ENCODE data around the gene ATRIP.
"Not testable (repeated sequence)": the region's sequence is repeated elsewhere in the genome, so short reads cannot be mapped to it uniquely, and the experiment has no call there.

Gene ATRIP

DNA sequence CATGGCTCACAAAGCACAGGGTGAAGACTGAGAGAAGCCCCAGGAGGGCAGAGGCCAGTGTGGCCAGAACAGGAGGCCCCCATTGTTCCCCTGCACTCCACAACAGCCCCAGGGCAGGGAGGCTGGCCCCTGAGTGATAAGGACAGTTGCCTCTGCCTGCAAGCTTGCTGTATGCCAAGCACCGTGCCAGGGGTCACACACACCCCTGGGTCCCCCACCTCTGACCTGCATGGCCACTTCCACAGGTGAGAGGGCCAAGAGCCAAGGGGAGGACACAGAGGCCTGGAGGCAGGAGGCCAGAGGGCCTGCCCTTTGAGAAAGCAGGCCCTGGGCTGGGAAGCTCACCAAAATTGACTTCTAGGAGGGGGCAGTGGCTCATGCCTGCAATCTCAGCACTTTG lies 23.7 kb downstream of the ATRIP start:
- DNase-seq, result no peak

DNA sequence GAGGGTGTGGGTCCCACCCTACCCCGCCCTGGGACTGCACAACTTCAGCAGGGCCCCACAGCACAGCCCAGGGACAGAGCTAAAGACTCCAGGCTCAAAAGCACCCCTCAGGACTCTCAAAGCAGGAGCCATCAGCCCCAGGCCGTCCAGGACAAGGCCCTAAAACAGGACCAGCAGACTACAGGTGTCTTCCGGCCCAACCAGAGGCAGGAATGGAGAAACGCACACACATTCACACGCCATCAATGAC lies 26.1 kb downstream of the ATRIP start:
- no peak for DNase-seq

DNA sequence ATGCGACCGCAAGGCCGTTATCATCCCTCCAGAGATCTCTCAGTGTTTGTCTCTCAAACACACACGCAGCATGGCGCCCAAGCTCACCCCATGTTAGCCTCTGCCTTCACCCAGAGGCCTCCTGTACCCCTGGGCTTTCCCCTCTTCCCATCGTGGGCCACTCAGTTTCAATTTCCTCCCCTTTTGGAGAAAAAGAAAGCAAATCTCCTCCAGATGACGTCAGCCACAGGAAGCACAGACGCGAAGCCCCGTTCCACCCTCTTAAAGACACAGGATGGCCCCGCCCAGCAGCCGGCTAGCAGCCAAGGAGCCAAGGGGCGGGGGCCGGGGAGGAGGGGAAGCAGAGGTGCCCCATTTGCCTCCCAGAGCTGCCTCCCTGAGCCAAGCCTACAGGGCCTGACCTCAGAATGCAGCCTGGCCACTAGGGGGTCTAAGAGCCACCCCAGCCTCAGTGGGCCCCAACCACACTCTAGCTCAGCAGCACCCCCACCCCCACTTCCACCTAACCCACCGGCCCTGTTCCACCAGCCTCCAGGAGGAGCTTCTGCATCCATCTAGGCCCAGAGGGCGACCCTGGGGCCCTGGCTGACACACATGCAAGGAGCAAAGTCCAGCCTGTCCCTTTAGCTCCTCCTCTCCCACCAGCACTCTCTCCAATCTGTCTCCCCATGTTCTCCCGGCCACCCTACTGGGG lies 26.5 kb downstream of the ATRIP start:
- DNase-seq, result peak; percentile 65

DNA sequence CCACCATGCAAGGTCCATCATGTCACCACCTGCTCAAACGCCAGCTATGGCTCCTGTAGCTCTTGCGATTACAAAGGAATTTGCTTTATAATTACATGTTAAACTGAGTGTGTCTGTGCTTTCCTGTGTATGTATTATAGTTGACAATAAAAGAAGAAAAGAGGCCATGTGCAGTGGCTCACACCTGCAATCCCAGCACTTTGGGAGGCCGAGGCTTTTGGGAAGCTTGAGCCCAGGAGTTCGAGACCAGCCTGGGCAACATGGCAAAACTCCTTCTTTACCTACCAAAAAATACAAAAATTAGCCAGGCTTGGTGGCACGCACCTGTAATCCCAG lies 27.0 kb downstream of the ATRIP start:
- DNase-seq, result no peak

DNA sequence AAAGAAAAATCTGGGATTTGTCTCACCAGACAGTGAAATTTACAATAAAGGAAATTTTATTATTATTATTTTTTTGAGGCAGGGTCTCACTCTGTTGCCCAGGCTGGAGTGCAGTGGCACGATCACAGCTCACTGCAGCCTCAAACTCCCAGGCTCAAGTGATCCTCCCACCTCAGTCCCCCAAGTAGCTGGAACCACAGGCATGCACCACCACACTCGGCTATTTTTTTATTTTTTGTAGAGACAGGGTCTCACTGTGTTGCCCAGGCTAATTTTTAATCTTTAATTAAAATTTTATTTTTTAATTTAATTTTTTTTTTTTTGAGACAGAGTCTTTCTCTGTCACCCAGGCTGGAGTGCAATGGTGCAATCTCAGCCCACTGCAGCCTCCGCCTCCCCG lies 27.5 kb downstream of the ATRIP start:
- DNase-seq, result not testable (repeated sequence)

DNA sequence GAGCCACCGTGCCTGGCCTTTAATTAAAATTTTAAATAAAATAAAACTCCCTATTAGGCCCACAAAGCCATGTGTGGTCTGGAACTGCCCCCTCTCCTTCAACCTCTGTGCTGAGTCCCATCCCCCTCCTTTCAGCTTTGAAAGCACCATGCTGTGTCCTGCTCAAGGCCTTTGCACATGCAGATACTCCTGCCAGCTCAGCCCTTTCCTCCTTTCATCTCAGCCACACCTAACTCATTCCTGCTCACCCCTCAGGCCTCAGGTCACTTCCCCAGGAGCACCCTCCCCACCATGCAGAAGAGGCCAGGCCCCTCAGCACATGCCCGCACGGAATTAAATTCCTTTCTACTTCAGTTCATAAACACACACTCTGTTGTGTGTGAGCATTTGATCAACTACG lies 28.1 kb downstream of the ATRIP start:
- DNase-seq, result no peak

DNA sequence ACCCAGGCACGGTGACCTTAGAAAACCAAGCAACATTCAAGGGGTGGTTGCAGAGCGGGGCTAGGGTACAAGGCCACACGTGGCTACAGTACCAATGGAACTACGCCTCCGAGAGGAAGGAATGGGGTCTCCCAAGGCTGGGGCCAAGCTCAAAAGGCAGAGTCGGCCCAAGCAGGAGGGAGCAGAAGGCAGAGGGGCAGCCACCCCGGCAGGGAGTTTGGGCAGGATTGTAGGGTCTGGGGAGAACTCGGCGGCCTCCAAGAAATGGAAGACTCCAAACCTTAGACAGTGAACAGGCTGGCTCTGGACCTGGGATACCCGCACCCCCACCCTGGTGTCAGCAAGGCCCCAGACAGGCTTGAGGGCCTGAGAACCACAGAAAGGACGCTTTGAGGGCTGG lies 28.7 kb downstream of the ATRIP start:
- DNase-seq, result no peak

DNA sequence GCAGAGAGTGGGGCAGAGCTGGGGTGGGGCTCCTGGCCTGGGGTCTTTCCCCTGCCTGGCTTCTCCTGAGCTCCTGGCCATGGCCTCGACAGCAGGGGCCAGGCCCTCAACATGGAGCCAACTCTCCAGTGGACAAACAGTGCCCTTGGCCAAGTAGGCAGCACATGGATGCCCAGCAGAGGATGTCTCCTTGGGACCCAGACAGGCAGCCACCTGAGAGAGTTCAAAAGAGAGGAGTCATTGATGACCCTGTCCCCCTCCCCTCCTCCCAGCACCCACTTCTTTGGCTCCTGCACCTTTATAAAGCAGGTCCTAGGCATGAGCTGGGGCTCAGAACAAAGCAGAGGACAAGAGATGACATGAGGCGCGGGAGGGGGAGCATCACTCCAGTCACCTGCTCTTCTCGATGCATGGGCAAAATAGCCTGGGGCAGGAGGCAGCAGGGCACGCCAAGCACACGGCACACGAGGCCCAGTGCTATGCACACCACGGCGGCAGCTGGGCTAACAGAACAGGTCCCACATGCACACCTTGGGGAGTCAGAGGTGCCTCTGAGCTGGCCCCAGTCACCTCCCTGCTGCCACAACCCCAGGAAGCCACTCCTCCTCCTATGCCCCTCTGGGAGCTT lies 30.0 kb downstream of the ATRIP start:
- DNase-seq, result no peak

DNA sequence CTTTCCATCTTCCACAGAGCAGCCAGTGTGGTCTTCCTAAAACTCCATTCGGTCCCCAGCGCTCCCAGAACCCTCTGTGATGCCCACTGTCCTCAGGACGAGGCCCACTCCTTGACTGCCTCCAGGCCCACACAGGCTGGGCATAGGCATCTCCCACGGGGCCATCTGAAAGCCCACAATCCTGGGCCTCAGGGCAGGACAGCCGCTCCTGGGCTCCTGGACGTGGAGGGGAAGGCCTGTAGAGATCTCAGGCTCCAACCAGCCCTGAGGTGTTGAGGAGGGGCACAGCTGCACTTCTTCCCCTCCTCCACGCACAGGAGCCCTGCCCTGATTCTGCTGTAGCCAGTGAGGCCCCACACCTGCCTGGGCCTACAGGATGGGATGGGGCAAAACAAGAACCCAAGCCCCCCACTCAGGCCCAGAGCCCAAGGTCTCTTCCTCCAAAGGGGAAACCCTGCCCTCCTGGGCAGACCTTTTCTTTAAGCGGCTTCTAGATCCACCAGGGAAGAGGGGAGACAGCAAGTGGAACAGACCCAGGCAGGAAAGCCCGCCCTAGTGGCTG lies 31.5 kb downstream of the ATRIP start:
- DNase-seq, result no peak

DNA sequence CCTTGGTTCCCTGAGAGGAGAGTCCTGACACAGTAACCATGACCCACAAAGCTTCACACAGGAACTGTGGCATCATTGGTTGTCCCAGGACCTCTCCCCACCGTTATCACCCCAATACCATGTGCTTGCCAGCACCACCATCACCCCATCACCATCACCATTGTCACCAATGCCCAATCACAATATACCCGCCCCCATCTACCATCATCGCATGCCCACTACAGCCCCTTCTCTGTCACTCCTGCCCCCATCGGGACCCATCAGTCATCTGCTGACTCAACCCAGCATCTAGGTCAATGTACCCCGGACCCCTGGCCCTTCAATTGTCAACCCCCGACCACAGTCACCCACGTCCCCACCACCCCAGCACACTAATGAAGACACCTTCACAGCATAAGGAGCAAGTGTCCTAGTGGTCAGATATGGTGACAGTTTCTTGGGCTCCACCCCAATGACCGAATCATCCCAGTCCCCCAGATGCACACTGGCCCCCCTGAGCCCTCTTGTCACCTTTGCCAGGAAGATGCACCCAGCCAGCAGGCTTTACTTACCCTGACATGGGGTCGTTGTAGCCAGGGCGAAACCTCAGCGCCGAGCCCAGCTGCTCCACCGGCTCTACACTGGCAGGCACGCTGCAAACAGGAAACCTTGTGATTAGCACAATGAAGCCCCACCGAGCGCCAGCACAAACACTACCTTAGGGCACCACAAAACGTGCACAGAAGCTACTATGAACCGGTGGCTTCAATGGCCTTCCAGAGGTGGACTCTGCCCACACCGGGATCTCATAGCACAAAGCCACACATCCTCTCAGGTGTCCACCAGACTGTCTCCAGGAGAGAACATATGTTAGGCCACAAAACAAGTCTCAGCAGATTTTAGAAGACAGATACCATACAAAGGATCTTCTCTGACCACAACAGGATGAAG lies 32.4 kb downstream of the ATRIP start:
- DNase-seq, result no peak

DNA sequence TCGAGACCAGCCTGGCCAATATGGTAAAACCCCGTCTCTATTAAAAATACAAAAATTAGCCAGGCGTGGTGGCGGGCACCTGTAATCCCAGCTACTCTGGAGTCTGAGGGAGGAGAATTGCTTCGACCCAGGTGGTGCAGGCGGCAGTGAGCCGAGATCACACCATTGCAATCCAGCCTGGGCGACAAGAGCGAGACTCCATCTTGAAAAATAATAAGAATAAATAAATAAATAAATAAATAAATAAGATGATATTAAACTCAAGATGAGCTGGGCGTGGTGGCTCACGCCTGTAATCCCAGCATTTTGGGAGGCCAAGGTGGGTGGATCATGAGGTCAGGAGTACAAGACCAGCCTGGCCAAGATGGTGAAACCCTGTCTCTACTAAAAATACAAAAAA lies 34.4 kb downstream of the ATRIP start:
- DNase-seq, result not testable (repeated sequence)

DNA sequence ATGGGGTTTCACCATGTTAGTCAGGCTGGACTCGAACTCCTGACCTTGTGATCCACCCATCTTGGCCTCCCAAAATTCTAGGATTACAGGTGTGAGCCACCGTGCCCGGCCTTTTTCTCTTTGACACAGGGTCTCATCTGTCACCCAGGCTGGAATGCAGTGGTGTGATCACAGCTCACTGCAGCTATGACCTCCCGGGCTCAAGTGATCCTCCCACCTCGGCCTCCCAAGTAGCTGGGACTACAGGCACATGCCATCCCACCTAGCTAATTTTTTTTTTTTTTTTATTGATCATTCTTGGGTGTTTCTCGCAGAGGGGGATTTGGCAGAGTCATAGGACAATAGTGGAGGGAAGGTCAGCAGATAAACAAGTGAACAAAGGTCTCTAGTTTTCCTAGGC lies 36.3 kb downstream of the ATRIP start:
- not testable (repeated sequence) for DNase-seq

DNA sequence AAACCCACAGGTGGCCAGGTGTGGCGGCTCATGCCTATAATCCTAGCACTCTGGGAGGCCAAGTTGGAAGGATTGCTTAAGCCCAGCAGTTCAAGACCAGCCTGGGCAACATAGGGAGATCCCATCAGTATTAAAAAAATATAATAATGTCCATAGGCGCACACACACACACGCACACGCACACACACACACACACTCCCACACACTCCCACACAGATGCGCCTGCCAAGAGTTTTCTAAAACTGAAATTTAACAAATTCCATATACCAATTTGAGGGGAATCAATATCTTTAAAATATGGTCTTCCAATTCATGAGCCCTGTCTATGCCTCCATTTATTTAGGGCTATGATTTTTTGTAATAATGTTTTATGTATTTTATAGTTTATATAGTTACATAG lies 40.4 kb downstream of the ATRIP start:
- no peak for DNase-seq

DNA sequence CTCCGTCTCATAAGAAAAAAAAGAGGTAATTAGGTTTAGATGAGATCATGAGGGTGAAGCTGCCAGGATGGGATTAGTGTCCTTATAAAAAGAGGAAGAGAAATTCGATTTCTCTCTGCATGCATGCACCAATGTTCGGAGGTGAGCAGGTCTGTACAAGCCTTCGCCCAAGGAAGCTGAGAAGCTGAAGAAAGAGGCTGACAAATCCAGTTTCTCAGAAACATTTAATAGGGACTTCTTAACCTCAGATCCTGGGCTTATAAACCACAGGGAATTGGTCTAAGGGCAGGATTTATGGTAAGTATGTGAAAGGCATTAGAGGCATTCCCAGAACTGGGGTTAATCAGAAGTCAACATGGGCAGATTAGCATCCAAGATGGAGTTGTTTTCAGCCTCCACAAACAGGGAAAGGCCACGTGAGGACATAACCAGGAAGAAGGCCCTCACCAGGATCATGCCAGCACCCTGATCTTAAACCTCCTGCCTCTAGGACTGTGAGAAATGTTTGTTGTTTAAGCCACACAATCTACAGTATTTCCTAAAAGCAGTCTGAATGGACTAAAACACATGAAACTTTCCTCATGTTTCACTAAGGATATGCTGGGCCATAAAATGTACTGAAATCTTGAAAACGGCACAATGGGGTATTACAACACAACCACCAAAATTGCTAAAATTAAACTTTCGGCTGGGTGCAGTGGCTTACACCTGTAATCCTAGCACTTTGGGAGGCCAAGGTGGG lies 46.1 kb downstream of the ATRIP start:
- DNase-seq, result no peak

DNA sequence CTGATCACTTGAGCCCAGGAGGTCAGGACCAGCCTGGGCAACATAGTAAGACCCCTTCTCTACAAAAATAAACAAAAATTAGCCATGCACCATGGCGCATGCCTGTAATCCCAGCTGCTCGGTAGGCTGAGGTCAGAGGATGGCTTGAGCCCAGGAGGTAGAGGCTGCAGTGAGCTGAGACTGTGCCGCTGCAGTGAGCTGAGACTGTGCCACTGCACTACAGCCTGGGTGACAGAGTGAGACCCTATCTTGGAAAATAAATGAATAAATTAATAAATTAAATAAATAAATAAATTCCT lies 46.6 kb downstream of the ATRIP start:
- no peak for DNase-seq

DNA sequence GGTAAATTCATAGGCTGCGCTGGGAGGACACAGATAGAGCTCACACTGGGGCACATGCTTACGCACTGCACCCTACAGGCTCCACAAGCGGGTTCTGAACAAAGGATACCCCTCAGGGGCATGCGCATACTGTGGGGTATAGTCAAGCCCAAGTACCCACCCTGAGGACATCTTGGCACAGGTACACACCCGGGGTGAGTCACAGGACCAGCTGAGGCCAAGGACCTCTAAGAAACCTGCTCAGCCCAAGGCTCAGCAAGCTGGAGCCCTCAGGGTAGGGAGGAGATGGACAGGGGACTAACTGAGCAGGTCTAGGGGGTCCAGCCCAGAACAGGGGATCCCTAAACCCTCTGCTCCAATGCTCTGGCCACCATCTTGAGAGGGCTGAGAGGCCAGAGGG lies 54.1 kb downstream of the ATRIP start:
- no peak for DNase-seq

DNA sequence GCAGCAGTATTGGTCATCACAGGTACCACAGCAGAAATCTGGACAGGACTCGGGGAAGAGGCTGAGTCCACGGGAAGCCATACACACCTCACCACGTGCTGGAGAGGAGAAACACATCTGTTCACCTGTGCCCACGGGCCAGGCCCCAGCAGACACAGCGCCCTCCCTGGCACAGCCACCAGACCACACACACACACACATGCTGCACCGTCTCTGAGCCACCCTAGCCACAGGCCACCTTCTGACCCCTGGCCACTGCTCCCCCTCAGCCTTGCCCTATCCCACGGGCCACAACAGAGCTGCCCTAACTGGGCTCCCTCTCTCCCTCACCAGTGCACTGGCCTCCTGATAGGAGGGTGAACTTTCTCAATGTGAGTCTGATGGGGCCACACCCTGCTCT lies 54.7 kb downstream of the ATRIP start:
- no peak for DNase-seq

DNA sequence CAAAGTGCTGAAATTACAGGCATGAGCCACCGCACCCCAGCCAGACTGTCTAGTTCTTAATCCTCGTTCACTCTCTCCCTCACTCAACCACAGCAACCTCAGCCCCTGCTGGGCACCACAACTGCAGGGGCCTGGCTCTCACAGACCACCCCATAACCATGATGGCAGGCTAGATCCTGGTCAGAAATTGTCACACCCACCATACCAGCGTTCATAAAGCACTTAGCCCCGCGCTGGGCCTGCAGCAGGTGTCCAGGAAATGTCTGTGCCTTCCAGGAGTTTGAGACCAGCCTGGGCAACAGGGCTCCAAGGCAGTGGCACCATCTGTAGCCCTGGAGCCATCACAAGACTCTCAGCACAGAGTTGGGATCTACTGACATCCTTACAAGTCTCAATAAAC lies 55.6 kb downstream of the ATRIP start:
- no peak for DNase-seq

DNA sequence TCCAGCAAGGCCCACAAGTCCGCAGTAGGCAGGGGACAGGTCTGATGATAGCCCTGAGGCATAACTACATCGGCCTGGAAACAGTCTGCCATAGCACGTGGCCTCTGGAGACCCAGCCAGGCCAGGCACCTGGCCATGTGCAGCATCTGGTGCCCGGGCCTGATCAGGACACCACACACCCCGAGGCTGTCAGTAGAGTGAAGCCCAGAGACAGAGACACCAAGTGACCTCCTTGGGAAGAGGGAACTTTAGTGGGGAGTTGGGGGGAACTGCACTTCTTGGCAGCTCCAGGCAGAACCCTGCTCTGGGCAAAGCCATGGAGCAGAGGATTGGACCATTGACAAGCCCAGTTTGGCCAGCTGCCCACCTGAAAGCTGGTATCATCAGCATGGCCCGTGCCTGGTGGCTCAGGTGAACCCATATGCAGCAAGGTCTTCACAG lies 56.2 kb downstream of the ATRIP start:
- DNase-seq, result no peak

DNA sequence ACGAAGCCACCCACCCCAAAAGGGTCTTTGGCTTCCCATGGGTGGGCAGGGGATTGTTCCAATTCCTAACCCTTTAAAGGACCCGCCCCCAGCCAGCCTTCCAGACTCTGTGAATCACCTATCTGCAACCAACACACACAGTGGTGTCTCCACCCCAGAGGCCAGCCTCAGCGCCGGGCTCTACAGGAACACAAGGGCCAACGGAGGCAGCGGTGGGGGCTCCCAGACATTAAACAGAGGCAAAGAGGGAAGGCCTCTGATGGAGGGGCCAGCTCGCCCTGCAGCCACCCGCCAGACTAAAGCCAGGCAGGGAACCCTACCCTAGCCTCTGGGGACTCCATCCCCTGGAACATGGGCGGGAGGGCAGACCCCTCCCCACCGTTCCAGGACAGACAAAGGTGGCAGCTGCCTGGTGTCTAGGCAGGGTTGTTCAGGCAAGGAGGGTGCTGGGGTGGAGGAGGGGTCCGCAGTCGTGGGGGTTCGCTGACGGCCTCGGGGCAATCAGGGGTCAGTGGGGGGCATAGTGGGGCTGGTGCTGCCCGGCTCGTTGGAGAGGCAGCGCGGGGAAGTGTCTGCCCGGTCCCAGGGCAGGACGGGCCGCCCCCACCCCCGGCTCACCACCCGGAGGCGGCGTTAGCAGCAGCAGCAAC lies 57.0 kb downstream of the ATRIP start:
- DNase-seq, result no peak

DNA sequence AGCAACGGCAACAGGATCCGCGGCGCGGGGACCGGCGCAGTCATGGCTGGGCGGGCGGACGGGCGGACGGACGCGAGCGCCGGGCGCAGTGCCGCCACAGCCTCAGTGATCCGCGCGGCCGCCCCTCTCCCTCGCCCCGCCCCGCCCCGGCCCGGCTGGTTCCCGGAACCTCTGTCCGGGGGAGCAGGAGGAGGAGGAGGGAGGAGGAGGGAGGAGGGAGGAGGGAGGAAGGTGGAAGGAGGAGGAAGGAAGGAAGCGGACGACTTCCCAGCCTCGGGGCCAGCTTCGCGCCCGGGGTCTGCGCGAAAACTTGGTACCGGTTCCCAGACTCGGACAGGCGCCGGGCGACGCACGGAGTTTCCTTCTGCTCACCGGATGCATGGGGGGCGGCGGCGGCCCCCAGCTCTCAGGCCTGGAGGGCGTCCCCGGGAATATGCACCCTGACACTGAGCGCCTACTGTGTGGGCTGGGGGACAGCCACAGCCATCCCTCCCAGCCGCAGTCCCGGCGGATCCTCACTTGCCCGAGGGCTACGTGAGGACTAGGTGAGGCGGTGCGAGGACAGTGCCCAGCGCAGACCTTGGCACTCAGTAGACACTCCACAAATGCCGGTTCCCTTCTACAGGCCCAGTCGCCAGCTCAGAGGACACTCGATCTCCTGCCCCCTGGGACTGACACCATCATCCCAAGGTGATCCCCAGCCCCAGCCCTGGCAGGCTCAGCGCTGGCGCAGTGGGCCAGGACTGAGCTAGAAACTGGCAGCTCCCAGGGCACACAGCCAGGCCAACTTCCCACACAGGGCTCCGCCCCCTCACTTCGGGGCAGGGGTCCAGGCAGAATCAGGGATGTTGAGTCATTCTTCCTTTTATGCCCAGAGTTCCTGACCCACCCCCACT lies 57.8 kb downstream of the ATRIP start, which contains the start of gene SHISA5:
TSS of gene SHISA5 (minus strand) at position 124 of the 896 bp plus-strand sequence. CDS start at position 44, 80 bp downstream.
- no peak for DNase-seq

DNA sequence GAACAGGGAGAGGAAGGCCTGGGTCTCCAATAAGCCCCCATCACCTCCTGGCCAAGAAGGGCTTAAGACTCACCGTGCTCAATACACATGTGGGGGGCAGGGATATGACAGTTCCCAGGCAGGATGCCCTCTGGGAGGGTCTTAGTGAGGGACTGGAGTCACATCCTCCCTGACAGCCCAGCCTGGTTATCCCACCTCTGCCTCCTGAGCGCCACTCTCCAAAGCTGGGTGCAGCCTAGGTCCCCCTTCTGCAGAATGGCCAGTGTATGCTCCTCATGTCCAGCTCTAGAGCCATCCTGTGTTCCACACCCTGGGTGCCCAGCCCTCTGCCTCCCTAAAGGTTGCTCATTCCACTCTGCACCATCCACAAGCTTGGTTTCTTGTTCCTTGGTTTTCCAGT lies 58.6 kb downstream of the ATRIP start:
- DNase-seq, result no peak
